Aorta (tissue), 5 donors: ENCODE measurements around the gene MED12L. TPM values are rescaled to one million over a fixed set of nuclear protein-coding genes. Genes with fewer than 3 reads are reported as not detected.

Experiments
- ATAC-seq: fragments of 200-7000 bp; cut with Tn5 transposase; one replicate; pipeline ENCODE4 v1.9.1; 2022; ENCODE audit warnings: moderate library complexity; ENCODE audit not compliant: low FRiP score
- DNase-seq, 2 donors: peaks; one replicate each; pipeline ENCODE4 v3.0.0-alpha.2; 2020
- H3K27ac ChIP-seq, 2 donors: one replicate each; pipeline ENCODE4 v1.5.1; 2013; ENCODE audit warnings: low read length in 2 of 2, mild to moderate bottlenecking in 2 of 2, moderate library complexity in 2 of 2, control low read depth in 1 of 2, inconsistent platforms in 1 of 2, low read depth in 1 of 2
- H3K27me3 ChIP-seq, 2 donors: one replicate each; pipeline ENCODE4 v1.6.1; 2013; ENCODE audit warnings: control low read depth in 1 of 2, low read length in 1 of 2, mild to moderate bottlenecking in 1 of 2, moderate library complexity in 1 of 2; ENCODE audit not compliant: insufficient read depth in 2 of 2, control insufficient read depth in 1 of 2
- H3K36me3 ChIP-seq, 2 donors: one replicate each; pipeline ENCODE4 v1.6.1; 2013; ENCODE audit warnings: control low read depth in 1 of 2, low read length in 1 of 2, mild to moderate bottlenecking in 1 of 2; ENCODE audit not compliant: insufficient read depth in 2 of 2, control insufficient read depth in 1 of 2
- H3K4me1 ChIP-seq, 2 donors: one replicate each; pipeline ENCODE4 v1.6.1; 2013; ENCODE audit warnings: low read length in 2 of 2, control low read depth in 1 of 2, mild to moderate bottlenecking in 1 of 2, moderate library complexity in 1 of 2; ENCODE audit not compliant: insufficient read depth in 2 of 2, control insufficient read depth in 1 of 2
- H3K4me3 ChIP-seq, 2 donors: one replicate each; pipeline ENCODE4 v1.5.1; 2013; ENCODE audit warnings: low read length in 2 of 2, control low read depth in 1 of 2, mild to moderate bottlenecking in 1 of 2
- H3K9me3 ChIP-seq: one replicate; pipeline ENCODE4 v1.6.1; 2013; ENCODE audit warnings: mild to moderate bottlenecking, low read length; ENCODE audit not compliant: control insufficient read depth
- WGBS, 2 donors: extraction: QIAGEN DNeasy Blood & Tissue Kit; methylation state at CpG; one replicate each; pipeline ENCODE4 v1.1.7; 2013; 5-methylcytosine and 5-hydroxymethylcytosine counted together
- intact Hi-C, 2 donors: fragments of 100-400 bp; cut with DNase I; formaldehyde crosslinking; loops; one replicate each; pipeline versions ENCODE4 v1.14.2 to v1.15.0; 2022
- polyA plus RNA-seq, 2 donors: library from polyadenylated mRNA; stranded (reverse); fragments of 200-250 nt; gene quantifications; one replicate each; pipeline ENCODE4 v1.2.3, GENCODE V29; 2013
- total RNA-seq, 2 donors: library from RNA; stranded (reverse); fragmentation: NEBNext Ultra II Directional; extraction: Animal tissue kit (Norgen Biotek cat#: 25700); gene quantifications; one replicate each; pipeline ENCODE4 v1.2.1, GENCODE V29; 2021
- donor health status: healthy with polysubstance abuse.
- donor health status: Bipolar disorder and iron deficiency.
- donor health status: DM: no; HTN: no; CAD: no.
- donor health status: DM: no; HTN: no; CAD: no.
- donor health status: DM: yes; HTN: yes; CAD: no.

The MED12L gene
- total and polyA plus RNA-seq, 4 donors = 1.1 to 2.3 TPM; not detected in 2

- intact Hi-C loops = no loop called here
- H3K36me3 ChIP-seq = no peaks in the 10 kb centered on the region
- 89 to 90% methylated on average over 1 of the region's 1 CpG for WGBS, 2 donors
These were observed 105.6 kb downstream of the MED12L start for GRCh38 chr3:151191095-151191494.

GRCh38 chr3:151192545-151192944 is 107.1 kb downstream of the MED12L start:
- 97% methylated on average over 6 of the region's 6 CpGs for WGBS, 2 donors
- no peak for ATAC-seq

More at GRCh38 chr3:151191095-151191494, 105.6 kb downstream of the MED12L start:
- no peak for DNase-seq
- Histone ChIP-seq H3K27me3 (no peaks in the 10 kb centered on the region), H3K4me3 (no peak overlapping the region), H3K4me1 (no peaks in the 10 kb centered on the region), H3K27ac (no peak overlapping the region), H3K9me3 (peaks cover 1% of the 10 kb centered on the region)
- ATAC-seq = no peak

DNA sequence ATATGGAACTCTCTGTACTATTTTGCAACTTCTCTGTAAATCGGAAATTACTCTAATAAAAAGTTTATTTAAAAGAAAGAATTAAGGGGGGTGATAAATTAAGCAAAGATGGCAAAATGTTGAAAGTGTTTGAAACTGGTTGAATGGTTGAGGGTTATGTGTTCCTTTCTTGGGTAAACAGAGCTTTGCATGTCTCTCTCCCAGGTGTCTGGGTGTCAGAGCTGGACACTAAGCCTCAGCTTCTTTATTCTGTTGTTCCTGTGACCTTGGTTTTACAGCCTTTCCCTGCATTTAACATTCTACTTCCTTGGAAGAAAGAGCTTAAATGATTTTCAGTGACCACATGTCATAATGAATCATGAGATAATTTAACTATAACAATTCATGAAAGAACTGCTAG is 110.4 kb downstream of the MED12L start:
- Histone ChIP-seq H3K36me3 (no peaks in the 10 kb centered on the region), H3K9me3 (no peaks in the 10 kb centered on the region), H3K4me3 (no peak overlapping the region), H3K27ac (no peak overlapping the region), H3K27me3 (no peaks in the 10 kb centered on the region), H3K4me1 (no peaks in the 10 kb centered on the region)
- WGBS, 2 donors = 86 to 94% methylated on average over 1 of the region's 1 CpG
- DNase-seq (no peak), ATAC-seq (no peak)
- intact Hi-C loops = no loop called here

More at GRCh38 chr3:151192545-151192944, 107.1 kb downstream of the MED12L start:
- no peaks in the 10 kb centered on the region for H3K4me1 ChIP-seq
- no peak for DNase-seq
- H3K36me3 ChIP-seq = no peaks in the 10 kb centered on the region
- H3K9me3 ChIP-seq = no peaks in the 10 kb centered on the region
- no peak overlapping the region for H3K4me3 ChIP-seq
- intact Hi-C loops = no loop called here
- H3K27ac ChIP-seq = no peak overlapping the region
- H3K27me3 ChIP-seq = no peaks in the 10 kb centered on the region

- Histone ChIP-seq H3K36me3 (no peaks in the 10 kb centered on the region), H3K4me3 (no peak overlapping the region), H3K4me1 (no peaks in the 10 kb centered on the region), H3K27ac (no peak overlapping the region), H3K9me3 (no peaks in the 10 kb centered on the region), H3K27me3 (no peaks in the 10 kb centered on the region)
- ATAC-seq (no peak), DNase-seq (no peak)
- intact Hi-C loops = no loop called here
These were observed 111.0 kb downstream of the MED12L start for GRCh38 chr3:151196434-151196833.

GRCh38 chr3:151197228-151197627 is 111.8 kb downstream of the MED12L start:
- DNase-seq (no peak), ATAC-seq (no peak)
- Histone ChIP-seq H3K27me3 (no peaks in the 10 kb centered on the region), H3K27ac (no peak overlapping the region), H3K36me3 (no peaks in the 10 kb centered on the region), H3K4me1 (no peaks in the 10 kb centered on the region), H3K4me3 (no peak overlapping the region), H3K9me3 (no peaks in the 10 kb centered on the region)
- intact Hi-C loops = no loop called here
- WGBS, 2 donors = 98% methylated on average over 8 of the region's 8 CpGs

DNA sequence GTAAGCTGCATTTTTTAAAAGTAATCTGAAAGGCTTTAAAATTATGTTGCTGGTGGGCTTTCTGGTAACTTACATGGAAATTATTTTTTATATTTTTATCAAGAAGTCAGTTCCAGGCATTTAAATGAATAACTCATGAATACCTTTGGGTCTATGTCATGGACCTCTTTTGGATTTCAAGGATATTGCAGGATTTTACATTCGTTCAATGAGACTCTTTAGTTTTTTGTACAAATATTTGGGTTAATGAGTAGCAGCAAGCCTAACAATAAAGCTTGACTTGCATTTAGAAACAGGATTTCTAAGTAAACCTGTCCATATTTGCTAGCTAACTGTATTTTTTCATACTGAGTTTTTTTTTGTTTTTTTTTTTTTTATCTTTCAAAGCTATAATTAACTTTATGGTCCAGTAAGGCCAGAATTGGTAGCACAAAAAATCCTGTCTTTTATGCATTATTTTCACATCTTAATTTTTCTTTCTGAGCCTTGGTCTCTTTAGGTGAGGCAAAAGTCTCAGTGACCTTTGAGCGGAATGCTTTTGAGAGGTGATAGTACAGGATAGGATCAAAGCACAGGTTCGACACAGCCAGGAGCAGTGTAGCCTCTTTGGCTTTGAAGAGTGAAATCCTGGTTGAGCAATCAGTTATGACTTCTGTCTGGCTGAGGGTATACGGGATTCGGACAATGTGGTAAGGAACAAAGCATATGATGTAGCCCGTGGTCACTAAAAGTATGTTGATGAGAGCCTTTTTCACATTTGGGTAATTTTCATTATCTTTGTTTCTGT is 112.7 kb downstream of the MED12L start:
- intact Hi-C loops = no loop called here
- no peak for ATAC-seq
- WGBS, 2 donors = 72 to 79% methylated on average over 6 of the region's 6 CpGs

GRCh38 chr3:151198849-151199248 is 113.4 kb downstream of the MED12L start:
- ATAC-seq = no peak
- H3K4me3 ChIP-seq = no peak overlapping the region
- 97 to 98% methylated on average over 5 of the region's 5 CpGs for WGBS, 2 donors
- no peak overlapping the region for H3K27ac ChIP-seq
- H3K27me3 ChIP-seq = no peaks in the 10 kb centered on the region
- H3K36me3 ChIP-seq = no peaks in the 10 kb centered on the region
- H3K9me3 ChIP-seq = no peaks in the 10 kb centered on the region
- intact Hi-C loops = no loop called here
- no peak for DNase-seq
- no peaks in the 10 kb centered on the region for H3K4me1 ChIP-seq

More for the DNA sequence above, 112.7 kb downstream of the MED12L start:
- Histone ChIP-seq H3K9me3 (no peaks in the 10 kb centered on the region), H3K36me3 (no peaks in the 10 kb centered on the region), H3K27ac (no peak overlapping the region), H3K4me3 (no peak overlapping the region), H3K4me1 (no peaks in the 10 kb centered on the region), H3K27me3 (no peaks in the 10 kb centered on the region)
- no peak for DNase-seq

DNA sequence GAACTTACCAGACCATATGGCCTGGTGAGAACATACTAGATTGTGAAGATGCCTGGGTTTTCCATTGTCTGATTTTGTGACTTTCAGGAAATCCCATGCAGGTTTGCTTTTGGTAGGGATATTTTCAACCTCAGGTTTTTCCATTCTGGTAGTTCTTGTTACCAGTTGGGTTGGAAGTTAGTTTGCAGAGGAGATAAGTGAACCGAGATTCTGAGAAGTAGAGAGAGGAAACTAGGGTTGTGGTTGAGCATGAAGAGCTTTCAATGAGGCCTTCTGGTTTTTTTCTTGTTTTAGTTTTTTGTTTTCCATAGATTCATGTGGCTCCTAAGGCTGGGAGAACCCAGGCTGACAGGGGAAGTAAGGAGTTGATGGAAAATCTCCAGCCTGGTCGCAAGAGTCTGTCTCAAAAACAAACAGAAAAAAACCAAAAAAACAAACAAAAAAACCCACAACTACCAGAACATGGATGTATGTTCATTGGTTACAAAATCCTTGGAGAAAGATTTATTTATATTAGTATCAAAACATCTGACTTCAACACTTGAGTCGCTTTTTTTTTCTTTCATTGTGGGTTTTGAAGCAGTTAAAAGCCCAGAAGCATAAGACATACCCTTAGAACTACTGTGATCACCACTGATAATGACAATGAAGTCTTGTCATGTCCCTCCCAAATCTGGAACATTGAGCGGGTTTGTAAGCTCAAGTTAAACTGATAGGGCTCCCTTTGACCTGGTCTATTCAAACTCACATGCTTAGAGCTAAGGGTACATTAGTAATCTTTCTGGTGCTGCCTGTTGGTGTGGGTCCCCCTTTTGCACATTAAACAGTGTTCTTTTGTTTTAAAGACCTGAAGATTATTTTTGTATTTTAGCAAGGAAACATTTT is 114.3 kb downstream of the MED12L start:
- Histone ChIP-seq H3K4me1 (no peaks in the 10 kb centered on the region), H3K36me3 (no peaks in the 10 kb centered on the region), H3K9me3 (no peaks in the 10 kb centered on the region), H3K4me3 (no peak overlapping the region), H3K27ac (no peak overlapping the region), H3K27me3 (no peaks in the 10 kb centered on the region)
- DNase-seq (no peak), ATAC-seq (no peak)
- WGBS, 2 donors = 92 to 96% methylated on average over 4 of the region's 4 CpGs
- intact Hi-C loops = no loop called here
